Common myeloid progenitor, CD34-positive (primary cell): ENCODE data around the gene POU2AF2.

ENCODE experiments used
- CTCF ChIA-PET: fragments of 350-600 bp; sonication (Branson Sonifier 250); formaldehyde crosslinking; loops from one replicate; lab custom pipeline; 2021; ENCODE audit warnings: antibody characterized with exemption; lab: Charles Lee
- POLR2A ChIA-PET: fragments of 350-600 bp; sonication (Branson Sonifier 250); formaldehyde crosslinking; loops from one replicate; lab custom pipeline; 2021; ENCODE audit warnings: antibody characterized with exemption; lab: Charles Lee
- DNase-seq, 3 donors: peaks; one replicate each; pipeline versions ENCODE4 v3.0.0 to v3.0.0-alpha.2; 2013
- H3K27ac ChIP-seq, 2 experiments: 1 replicate in 1 of 2; 2 replicates in 1 of 2; pipeline ENCODE4 v1.7.0; 2013; ENCODE audit warnings: inconsistent platforms in 2 of 2, low read length in 2 of 2, mild to moderate bottlenecking in 2 of 2, low read depth in 1 of 2, moderate library complexity in 1 of 2; ENCODE audit not compliant: severe bottlenecking in 2 of 2, insufficient read depth in 1 of 2, poor library complexity in 1 of 2
- H3K27me3 ChIP-seq, 5 experiments: replicated peaks in 2 of 5; 1 replicate in 3 of 5; 2 replicates in 2 of 5; pipeline versions ENCODE4 v1.6.1 to v1.7.0; 2013; ENCODE audit warnings: low read length in 4 of 5, mild to moderate bottlenecking in 2 of 5, moderate library complexity in 2 of 5, inconsistent platforms in 1 of 5; ENCODE audit not compliant: insufficient read depth in 5 of 5, control insufficient read depth in 4 of 5
- H3K36me3 ChIP-seq, 4 experiments: 1 replicate in 2 of 4; 2 replicates in 2 of 4; pipeline versions ENCODE4 v1.6.1 to v1.7.0; 2013; ENCODE audit warnings: low read length in 3 of 4, control low read depth in 1 of 4, mild to moderate bottlenecking in 1 of 4; ENCODE audit not compliant: control insufficient read depth in 4 of 4, insufficient read depth in 4 of 4
- H3K4me1 ChIP-seq, 4 experiments: 1 replicate in 3 of 4; 2 replicates in 1 of 4; pipeline versions ENCODE4 v1.6.1 to v1.7.1; 2013; ENCODE audit warnings: low read length in 3 of 4, mild to moderate bottlenecking in 3 of 4, control low read depth in 1 of 4, inconsistent platforms in 1 of 4, moderate library complexity in 1 of 4; ENCODE audit not compliant: control insufficient read depth in 4 of 4, insufficient read depth in 4 of 4; ENCODE audit errors: control extremely low read depth in 1 of 4
- H3K4me3 ChIP-seq, 7 experiments: 1 replicate in 4 of 7; 2 replicates in 3 of 7; pipeline versions ENCODE4 v1.5.1 to v1.7.0; 2013; ENCODE audit warnings: mild to moderate bottlenecking in 7 of 7, low read length in 6 of 7, moderate library complexity in 6 of 7, inconsistent platforms in 2 of 7, low read depth in 2 of 7, control low read depth in 1 of 7; ENCODE audit not compliant: insufficient read depth in 4 of 7, control insufficient read depth in 1 of 7; ENCODE audit errors: extremely low read depth in 1 of 7
- H3K9me3 ChIP-seq, 5 experiments: 1 replicate in 4 of 5; 2 replicates in 1 of 5; pipeline versions ENCODE4 v1.6.1 to v1.7.1; 2013; ENCODE audit warnings: low read length in 4 of 5, mild to moderate bottlenecking in 2 of 5, inconsistent platforms in 1 of 5, low read depth in 1 of 5, moderate library complexity in 1 of 5; ENCODE audit not compliant: control insufficient read depth in 4 of 5, insufficient read depth in 2 of 5; ENCODE audit errors: control extremely low read depth in 1 of 5
- WGBS: methylation state at CpG from one replicate; pipeline ENCODE4 v1.1.5; 2013; ENCODE audit not compliant: insufficient coverage; 5-methylcytosine and 5-hydroxymethylcytosine counted together

The POU2AF2 gene

GRCh38 chr11:111307472-111308108 is 62.1 kb downstream of the POU2AF2 start:
- 85% methylated on average over 2 of the region's 3 CpGs for WGBS
- H3K4me1 ChIP-seq = no peaks in the 10 kb centered on the region
- H3K4me3 ChIP-seq = no peak overlapping the region
- no peaks in the 10 kb centered on the region for H3K9me3 ChIP-seq
- H3K36me3 ChIP-seq = no peaks in the 10 kb centered on the region
- no peak for DNase-seq
- H3K27me3 ChIP-seq = peaks cover 0 to 17% (median 7%) of the 10 kb centered on the region in 5 experiments
- ChIA-PET CTCF (no interaction called here), POLR2A (no interaction called here)
- no peak overlapping the region for H3K27ac ChIP-seq

- H3K4me3 ChIP-seq = no peak overlapping the region
- ChIA-PET CTCF (no interaction called here), POLR2A (no interaction called here)
- WGBS = 95% methylated on average over 5 of the region's 7 CpGs
- H3K9me3 ChIP-seq = no peaks in the 10 kb centered on the region
- H3K27ac ChIP-seq = no peak overlapping the region
- peaks cover 0 to 14% (median 5%) of the 10 kb centered on the region in 5 experiments for H3K27me3 ChIP-seq
- H3K4me1 ChIP-seq = no peaks in the 10 kb centered on the region
- no peaks in the 10 kb centered on the region for H3K36me3 ChIP-seq
- DNase-seq = no peak
Observed at GRCh38 chr11:111308140-111308539, 62.6 kb downstream of the POU2AF2 start.

GRCh38 chr11:111309215-111309915 is 63.8 kb downstream of the POU2AF2 start:
- WGBS = 98% methylated on average over 4 of the region's 5 CpGs
- POLR2A ChIA-PET = no interaction called here
- H3K9me3 ChIP-seq = no peaks in the 10 kb centered on the region
- no peak for DNase-seq
- no peak overlapping the region for H3K4me3 ChIP-seq
- no peaks in the 10 kb centered on the region for H3K36me3 ChIP-seq
- no peaks in the 10 kb centered on the region for H3K4me1 ChIP-seq
- H3K27me3 ChIP-seq = peaks cover 0 to 13% (median 5%) of the 10 kb centered on the region in 5 experiments
- CTCF ChIA-PET = interaction anchor here (1.4 kb wide), 1 partner anchor 10 kb away, joined by 3 read pairs; no protein-coding TSS in a partner anchor
- H3K27ac ChIP-seq = no peak overlapping the region

GRCh38 chr11:111310088-111310487 is 64.6 kb downstream of the POU2AF2 start:
- DNase-seq = no peak
- Histone ChIP-seq H3K27ac (no peak overlapping the region), H3K27me3 (peaks cover 0 to 10% (median 3%) of the 10 kb centered on the region in 5 experiments), H3K4me3 (no peak overlapping the region), H3K36me3 (no peaks in the 10 kb centered on the region), H3K9me3 (no peaks in the 10 kb centered on the region), H3K4me1 (no peaks in the 10 kb centered on the region)
- POLR2A ChIA-PET = no interaction called here
- WGBS = 74% methylated on average over 3 of the region's 3 CpGs
- CTCF ChIA-PET = no interaction called here

GRCh38 chr11:111310723-111311122 is 65.2 kb downstream of the POU2AF2 start:
- Histone ChIP-seq H3K27me3 (peaks cover 0 to 10% (median 3%) of the 10 kb centered on the region in 5 experiments), H3K9me3 (no peaks in the 10 kb centered on the region), H3K4me3 (no peak overlapping the region), H3K36me3 (no peaks in the 10 kb centered on the region), H3K4me1 (no peaks in the 10 kb centered on the region), H3K27ac (no peak overlapping the region)
- ChIA-PET CTCF (no interaction called here), POLR2A (no interaction called here)
- 93% methylated on average over 5 of the region's 6 CpGs for WGBS
- DNase-seq = no peak

GRCh38 chr11:111312076-111312475 is 66.6 kb downstream of the POU2AF2 start:
- no peaks in the 10 kb centered on the region for H3K4me1 ChIP-seq
- ChIA-PET CTCF (no interaction called here), POLR2A (no interaction called here)
- H3K4me3 ChIP-seq = no peak overlapping the region
- no peaks in the 10 kb centered on the region for H3K9me3 ChIP-seq
- no CpG with 5 or more reads among the region's 1 CpG for WGBS
- H3K27me3 ChIP-seq = peaks cover 0 to 10% (median 3%) of the 10 kb centered on the region in 5 experiments
- H3K27ac ChIP-seq = no peak overlapping the region
- no peaks in the 10 kb centered on the region for H3K36me3 ChIP-seq
- no peak for DNase-seq

- H3K4me1 ChIP-seq = no peaks in the 10 kb centered on the region
- WGBS = 100% methylated on average over 6 of the region's 6 CpGs
- DNase-seq = no peak
- H3K27me3 ChIP-seq = peaks cover 0 to 12% (median 0%) of the 10 kb centered on the region in 5 experiments
- no peaks in the 10 kb centered on the region for H3K9me3 ChIP-seq
- no peaks in the 10 kb centered on the region for H3K36me3 ChIP-seq
- ChIA-PET POLR2A (no interaction called here), CTCF (interaction anchor here (0.7 to 1.0 kb wide), 2 partner anchors 9 to 10 kb away, joined by 3 read pairs; no protein-coding TSS in a partner anchor)
- no peak overlapping the region for H3K4me3 ChIP-seq
- H3K27ac ChIP-seq = no peak overlapping the region
Observed at GRCh38 chr11:111319296-111319695, 73.8 kb downstream of the POU2AF2 start.
